OCI-M2 (cell line): ENCODE results near the gene SMARCC1.

Source experiments
- DNase-seq: peaks from one replicate; lab custom pipeline; 2025; ENCODE audit not compliant: unreplicated experiment; lab: John Stamatoyannopoulos, UW

Gene SMARCC1

DNA sequence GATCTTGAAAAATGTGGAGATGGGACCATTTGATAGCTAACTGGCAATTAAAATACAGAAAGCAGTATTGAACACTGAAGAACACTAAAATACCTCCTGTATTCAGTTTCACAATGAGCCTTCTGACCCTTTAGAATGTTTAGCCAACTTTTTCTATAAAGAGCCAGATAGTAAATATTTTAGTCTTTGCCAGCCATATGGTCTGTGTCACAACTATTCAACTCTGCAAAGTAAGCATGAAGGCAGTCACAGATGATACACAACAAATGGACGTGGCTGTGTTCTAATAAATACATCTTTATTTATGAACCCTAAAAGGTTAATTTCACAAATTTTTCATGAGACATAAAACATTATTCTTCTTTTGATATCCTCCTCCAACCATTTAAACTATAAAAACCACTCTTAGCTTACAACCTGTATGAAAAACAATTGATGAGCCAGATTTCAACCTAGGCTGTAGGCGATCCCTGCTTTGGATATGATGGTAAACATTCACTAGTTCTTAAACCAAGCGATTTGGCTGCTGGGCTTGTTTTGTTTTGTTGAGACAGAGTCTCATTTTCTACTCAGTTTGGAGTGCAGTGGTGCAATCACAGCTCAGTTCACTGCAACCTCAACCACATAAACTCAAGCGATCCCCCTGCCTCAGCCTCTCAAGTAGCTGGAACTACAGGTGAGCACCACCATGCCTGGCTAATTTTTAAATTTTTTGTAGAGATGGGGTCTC, 189.5 kb downstream of the SMARCC1 start:
- no peak for DNase-seq

DNA sequence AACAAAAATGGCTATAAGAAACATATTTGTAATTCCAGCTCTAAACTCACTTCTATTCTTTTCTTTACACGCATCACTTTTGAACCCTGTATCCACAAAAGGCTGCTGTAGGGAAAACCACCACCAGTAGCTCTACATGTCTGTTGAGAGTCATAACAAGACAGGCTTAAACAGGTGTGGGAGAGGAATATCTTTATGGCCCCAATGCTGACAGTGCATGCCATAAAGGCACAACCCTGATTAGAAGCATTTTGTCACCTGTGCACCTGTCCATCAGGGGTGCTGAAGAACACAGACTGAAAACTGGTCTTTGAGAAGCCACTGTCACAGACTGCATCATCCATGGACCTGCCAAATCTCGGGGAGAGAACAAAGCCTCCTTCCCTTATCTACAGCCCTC, 191.5 kb downstream of the SMARCC1 start:
- no peak for DNase-seq

DNA sequence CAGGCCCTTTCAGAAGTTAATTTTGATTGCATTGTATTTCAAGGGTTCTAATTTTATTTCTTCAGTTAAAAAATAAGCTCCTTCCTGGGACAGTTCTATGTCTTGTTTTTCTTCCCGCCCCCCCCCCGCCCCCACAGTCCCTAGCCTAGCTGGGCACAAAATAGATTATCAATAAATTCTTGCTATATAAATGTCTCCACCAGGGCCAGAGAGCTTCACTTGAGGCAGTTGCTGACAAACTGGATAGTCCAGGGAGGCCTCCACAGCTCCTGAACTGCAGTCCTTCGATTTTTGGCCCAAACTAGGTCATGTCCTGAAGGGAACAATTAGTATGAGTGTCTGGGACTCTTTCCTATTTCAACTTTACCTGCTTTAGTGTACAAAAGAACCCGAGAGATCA, 193.1 kb downstream of the SMARCC1 start:
- DNase-seq = no peak

DNA sequence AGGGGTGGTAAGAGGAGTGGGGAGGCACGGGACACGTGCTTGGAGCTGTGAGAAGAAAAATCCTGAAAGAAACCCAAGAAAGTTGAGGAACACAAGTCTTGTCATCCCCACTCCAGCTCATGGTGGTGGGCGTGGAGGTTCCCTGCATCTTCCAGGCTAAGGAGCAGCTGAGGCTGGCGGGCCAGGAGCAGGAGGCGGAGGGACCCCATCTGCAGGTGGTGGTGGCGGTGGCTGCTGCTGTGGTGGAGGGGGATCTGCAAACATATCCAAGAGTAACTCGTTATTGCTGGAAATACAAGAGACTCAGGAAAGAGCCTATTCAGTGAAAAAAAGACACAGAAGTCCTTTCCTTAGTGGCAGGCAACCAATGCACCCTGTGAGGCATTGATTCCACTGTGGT, 193.6 kb downstream of the SMARCC1 start:
- no peak for DNase-seq

DNA sequence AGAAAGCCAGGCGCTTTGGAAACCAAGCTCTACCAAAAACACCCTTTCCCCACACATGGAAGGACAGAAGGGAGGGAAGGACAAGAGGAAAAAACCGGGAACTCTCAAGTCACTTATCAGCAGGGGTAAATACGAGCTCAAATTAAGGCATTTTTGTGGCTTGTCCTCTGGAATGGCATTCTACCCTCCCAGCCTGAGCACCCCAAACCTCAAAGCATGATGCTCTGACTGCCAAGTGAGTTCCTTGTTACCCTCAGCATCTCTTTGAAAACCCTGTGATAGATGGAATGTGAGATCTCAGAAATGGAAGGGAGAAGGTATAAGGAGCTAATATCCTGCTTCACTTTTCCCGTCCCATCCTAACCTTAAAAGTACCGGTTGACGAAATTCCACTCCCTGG, 194.9 kb downstream of the SMARCC1 start:
- DNase-seq = no peak

DNA sequence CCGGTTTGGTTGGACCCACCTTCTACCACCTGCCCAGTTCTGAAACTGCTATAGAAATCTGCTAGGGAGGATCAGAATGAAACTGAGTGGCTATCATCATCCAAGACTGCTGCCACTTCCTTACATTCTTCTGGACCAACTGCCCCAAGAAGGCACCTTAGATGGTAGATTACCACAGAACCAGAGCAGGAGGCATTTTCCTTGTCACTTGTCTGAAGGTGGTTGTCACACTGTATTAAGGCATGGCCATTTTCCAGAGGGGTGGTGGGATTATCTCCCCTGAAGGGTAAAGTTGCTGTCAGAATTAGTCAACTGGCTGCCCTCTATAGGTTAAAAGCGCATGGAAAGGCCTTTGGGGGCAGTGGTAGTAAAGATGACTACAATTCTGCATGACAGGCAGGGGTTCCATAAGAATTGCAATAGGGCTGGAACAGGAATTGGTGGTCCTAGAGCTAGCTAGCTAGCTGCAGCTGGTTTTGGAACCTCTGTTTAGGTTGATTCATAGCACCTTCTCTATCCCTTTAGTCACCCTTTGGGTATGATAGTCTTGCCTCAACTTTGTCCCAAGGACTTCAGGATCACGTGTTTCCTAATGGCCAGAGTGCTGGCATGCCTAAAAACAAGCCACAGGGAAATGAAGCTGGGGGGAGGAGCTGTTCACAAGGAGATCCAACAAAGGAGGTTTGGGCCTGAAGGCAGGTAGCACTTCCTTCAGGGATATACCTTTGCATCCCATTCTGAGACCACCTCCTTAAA, 198.2 kb downstream of the SMARCC1 start:
- DNase-seq = no peak

DNA sequence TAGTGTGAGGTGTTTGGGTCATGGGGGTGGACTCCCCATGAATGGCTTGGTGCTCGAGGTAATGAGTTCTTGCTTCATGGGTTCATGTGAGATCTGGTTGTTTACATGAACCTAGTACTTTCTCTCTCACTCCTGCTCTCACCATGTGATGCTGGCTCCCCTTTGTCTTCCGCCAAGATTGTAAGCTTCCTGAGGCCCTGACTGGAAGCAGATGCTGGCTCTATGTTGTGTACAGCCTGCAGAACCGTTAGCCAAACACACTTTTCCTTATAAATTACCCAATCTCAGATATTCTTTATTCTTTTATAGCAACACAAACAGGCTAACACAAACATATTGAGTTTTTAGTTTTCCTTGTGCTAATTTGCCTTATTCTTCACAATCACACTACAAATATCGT, 199.9 kb downstream of the SMARCC1 start:
- no peak for DNase-seq

DNA sequence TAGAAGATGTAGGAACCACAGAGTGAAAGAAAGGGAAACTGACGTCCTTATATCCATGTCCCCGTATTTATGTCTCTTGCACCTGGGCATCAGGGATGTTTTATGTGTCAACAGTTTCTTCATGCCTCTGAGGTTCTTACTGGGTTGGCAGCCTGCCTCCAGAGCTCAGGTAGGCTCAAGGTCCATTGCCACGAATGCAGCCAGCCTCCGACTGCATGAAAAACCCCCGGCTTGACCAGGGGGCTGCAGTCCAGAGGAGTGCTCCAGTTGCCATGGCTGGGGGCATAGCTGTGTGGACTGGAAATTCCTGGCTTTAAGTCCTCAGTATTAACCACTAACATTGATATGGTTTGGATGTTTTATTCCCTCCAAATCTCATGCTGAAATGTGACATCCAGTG, 200.3 kb downstream of the SMARCC1 start:
- DNase-seq = no peak

DNA sequence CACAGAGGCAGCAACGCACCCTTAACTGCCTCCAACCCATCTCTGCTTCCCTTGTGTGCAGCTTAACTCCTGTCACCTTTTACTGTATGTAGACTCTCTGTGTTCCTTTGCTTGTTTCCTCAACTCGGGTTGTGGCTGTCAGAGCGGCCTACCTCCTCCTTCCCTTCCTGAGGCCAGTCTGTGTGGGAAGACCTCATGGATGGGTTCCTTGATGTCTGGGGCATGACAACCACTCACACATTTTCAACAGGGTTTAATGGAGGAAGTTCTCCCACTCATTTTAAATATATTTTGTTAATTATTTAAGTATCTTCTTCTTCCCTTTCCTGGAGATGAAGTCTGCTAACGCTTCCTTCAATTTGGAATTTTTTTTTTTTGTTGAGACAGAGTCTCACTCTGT, 201.2 kb downstream of the SMARCC1 start:
- no peak for DNase-seq

DNA sequence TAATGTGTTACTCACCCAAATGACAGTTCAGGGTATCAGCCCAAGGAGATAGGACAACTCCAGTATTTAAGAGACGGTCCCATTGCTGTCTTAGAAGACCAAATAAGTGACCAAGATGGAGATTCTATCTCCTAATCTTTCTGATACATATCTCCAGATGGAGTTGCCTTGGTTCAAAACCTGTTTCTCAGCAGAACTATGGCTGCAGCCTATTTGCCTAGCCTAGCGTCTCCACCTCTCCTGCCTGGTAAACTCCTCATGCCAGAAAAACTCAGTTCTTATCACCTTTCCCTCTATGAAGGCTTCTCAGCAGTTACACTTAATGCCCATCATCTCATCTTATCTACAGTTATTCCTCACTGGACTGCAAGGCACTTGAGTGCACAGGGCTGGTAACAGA, 201.8 kb downstream of the SMARCC1 start:
- DNase-seq = no peak

DNA sequence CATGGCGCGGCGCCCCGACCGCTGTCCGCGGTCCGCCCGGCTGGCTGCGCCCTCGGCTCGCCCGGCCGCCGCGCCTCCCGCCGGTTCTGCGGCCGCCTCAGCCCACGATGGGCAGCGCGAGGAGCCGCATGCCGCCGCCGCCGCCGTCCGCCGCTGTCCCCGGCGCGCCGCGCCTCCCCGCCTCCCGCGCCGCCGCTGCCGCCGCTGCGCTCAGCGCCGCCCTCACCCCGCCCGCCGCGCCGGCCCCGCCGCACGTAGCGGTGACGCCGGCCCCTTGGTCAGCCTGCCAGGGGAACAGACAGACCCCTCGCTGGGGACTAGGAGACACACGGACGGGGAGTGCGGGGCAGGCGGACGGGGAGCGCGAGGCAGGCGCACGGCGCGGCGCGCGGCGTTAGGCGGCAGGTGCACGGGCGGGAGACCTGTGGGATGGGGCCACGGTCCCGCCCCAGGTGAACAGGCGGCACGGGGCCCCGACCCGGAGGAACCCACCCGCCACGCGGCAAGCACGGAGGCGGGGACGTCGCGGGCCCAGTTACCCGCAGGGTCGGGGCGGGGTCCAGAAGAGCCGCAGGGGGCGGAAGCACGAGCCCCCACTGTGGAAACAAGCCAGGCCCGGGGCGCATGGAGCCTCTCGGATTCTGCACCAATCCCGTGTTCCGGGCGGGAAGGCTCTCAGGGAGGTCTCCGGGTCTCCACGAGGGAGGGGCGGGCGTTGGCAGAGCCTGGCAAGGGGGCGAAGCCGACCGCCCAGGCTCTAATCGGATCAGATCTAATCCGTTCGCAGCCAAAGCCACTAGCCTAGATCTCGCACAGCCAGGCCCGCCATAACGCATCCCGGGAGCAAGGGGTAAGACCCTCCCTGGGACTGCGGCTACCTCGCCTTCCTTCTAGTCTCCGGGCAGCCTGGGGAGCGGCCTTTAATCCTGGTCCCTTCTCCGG, 202.7 kb downstream of the SMARCC1 start, which contains the start of gene CSPG5:
Gene CSPG5, minus strand, starts transcription at position 175 of the 942 bp plus-strand sequence. Its CDS starts 172 bp downstream, at position 3.
- DNase-seq = no peak

DNA sequence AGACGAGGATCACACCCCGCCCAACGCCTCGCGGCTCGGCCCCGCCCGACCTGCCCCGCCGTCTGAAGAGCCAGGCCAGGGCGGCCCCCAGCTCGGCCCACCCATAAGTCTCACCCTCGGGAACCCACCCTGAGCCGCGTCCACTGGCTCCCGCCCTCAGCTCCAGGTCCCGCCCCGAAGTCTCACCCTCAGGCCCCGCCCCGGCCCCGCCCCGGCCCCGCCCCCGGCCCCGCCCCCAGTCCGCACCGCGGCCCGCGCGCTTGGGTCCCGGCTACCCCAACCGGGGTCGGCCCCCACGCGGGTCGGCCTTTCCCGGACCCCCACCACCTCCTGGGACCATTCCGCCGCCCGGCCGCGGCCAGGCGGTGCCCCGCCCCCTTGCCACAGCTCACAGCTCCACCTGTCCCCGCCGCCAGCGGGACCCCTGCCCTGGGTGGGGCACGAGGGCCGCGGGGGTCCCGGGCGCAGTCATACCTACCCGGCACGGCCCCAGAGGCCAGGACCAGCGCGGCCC, 203.5 kb downstream of the SMARCC1 start:
- DNase-seq = no peak

DNA sequence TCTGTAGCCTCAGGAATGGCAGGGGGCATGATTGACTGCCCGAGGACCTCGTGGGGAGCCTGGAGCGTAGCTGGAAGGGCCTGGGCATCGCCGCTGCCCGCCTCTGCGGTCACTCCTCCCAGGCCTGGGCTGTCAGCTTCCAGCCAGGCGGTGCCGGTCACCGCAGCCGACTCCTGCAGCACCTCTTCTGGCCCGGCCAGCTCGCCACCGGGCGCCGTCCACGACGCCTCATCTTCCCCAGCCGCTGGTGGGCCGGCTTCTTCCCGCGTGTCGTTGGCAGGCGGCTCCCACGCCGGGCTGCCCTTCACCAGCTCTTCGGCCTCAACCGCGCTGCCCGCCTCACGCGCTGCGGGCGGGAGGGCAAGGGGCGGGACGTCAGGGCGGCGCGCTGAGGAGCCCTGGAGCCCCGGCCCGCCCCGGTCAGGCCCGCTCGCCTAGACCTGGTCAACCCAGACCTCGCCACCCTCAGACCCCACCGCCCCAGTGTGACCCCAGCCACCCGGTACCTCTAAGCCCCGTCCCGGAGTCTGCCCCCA, 204.0 kb downstream of the SMARCC1 start:
- no peak for DNase-seq

DNA sequence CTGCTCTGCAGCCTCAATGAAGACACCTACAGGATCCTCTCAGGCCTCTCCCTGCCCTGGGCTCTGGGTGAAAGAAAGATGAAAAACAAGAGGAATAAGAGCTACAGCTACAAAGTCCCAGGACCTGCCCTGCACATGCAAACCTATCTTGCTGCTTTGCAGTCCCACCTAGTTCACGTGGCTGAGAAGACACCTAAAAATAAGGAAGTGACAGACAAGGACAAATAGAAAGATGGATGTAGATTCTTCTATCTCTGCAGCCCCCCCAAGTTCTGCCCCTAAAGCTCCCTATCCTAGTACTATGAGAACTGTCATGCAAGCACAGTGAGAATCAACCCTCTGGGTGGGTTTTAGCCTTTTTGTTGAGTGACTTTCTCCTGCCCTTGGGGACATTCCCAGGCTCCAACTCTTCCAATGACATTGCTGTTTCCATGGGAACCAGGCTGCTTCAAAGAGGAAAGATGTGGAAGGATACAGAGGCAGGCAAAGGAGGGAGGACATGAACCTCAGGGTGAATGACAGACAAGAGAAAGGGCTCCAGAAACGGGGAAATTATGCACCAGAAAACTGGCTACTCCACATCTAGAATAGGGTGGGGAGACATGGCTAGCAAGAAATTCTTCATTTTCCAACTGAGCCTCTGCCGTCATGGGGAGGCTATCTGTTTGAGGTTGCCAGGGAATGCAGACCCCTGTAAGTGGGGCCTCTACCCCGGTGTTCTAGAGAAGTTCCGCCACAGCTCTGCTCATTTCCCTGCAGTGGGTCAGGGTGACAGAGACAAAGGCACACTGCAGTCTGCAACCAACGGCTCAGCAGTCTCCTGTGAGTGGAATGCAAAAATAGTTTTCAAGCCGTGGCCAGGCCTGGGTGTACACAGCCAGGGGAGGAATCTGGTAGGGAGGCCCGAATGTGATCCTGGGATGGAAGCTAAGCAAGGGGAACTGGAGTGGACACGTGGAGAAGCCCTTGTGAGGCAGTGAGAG, 208.2 kb downstream of the SMARCC1 start:
- no peak for DNase-seq

DNA sequence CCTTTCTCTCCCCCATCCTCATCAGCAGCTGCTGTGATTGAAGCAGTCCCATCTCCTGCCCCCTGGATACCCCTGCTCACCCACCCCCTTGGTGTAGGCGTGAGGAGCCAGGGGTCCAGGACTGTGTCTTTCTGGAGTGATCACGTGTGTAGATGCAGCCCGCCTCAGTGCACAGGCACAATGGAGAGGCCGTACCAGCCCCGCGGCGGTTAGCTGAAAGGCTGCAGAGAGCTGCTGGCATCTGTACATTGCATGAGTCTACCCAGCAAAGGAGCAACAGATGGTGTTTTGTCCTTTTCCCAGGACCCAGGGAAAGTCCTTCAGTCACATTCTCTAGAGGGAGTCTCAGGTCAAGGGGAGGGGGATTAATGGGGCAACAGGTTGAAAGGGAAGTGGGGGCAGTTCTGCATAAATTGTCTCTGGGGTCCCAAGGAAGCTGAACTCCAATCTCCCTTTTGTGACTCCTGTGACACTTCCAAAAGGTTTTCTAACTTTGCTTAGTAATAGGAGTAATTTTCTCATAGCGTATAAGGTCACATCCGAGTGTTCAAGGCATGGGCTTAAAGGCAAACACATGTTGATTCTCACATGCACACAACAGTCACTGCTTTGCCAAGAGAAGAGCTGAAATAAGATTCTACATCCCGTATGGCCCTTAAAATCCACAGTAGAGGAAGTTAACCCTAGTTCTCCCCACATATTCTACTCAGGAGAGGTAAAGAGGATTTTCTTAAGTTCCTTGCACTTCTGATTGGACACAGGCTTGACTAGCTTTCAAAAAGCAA, 210.1 kb downstream of the SMARCC1 start:
- DNase-seq = no peak

DNA sequence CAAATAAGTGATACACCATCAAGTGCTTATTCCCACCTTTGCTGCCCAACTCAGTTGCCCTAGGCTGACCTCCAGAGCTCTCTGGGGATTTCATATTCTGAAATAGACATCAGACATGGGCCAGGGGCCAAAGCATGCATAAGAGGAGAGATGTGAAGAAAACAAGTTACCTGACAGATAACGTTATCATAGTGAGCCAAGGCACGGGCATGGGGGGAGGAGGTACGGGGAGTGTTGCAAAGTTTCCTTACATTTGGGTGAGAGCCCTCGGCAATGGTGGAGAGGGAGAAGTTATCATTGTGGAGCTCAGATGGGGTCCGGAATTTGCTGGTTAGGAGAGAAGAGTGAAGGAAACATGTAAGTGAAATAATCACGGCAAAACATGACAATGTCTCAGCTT, 212.8 kb downstream of the SMARCC1 start:
- DNase-seq = no peak

DNA sequence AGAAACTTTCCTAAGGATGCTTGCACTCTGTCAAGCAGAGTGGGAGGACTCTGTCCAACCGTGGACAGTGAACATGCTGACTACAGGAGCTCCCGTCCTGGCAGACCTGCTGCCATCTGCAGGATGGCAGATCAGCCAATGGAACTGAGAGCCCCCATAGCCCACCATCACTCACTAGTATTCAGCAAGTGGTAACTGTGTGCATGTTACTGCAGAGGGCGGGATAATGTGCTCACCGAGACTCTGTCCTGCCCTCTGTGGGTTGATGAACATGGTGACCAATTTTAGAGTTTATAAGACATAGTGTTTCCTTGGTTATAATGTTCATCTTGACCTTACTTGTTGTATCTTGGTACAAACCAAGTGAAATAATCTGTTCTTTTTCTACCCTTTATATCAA, 214.5 kb downstream of the SMARCC1 start:
- no peak for DNase-seq

DNA sequence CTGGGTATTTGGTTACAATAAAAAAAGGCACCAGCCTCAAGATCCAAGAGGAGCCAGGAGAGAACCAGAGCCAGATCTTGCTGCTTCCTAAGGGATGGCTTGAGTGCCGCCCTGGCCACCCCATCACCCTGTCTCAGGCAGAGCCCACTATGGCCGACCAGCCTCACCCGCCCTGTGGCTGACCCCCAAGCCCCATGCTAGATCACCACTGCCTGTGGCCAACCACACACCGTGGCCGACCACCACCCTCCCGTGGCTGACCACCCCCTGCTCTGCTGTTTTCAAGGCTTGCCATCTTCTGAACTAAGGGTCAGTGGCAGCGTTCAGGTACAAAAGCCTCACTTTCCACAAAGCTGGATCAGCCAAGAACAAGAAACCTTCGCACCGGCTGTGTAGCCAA, 215.0 kb downstream of the SMARCC1 start:
- no peak for DNase-seq
